ENCODE results near the gene MS4A4A. TPM values are rescaled to one million over a fixed set of nuclear protein-coding genes. Genes with fewer than 3 reads are reported as not detected.

The MS4A4A gene
- total RNA-seq, 1 donor from 2014 or later: 7.9 TPM

DNA sequence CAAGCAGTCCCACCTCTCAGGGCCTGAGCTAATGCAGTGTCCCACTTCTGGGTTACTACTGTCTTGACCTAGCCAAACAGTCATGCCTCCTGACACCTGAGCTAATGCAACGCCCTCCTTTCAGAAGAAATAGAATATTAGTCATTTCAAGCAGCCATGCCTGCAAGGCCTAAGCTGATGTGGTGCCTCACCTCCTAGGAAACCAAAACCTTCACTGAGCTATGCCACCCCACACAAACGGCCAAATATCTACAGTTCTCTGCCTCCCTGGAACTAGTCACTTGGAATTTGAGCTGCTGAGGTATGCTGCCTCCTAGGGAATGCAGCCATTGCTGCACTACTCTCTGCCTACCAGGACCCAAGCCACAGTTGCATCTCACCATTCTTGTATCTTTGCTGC, 38.3 kb downstream of the MS4A4A start:
- Histone ChIP-seq H3K4me3 (no peak overlapping the region), H3K27me3 (no peaks in the 10 kb centered on the region), H3K9me3 (peaks cover 0 to 10% of the 10 kb centered on the region in 2 donors), H3K36me3 (no peaks in the 10 kb centered on the region), H3K27ac (no peak overlapping the region), H3K4me1 (no peaks in the 10 kb centered on the region)
- TF ChIP-seq, protein P1, sequence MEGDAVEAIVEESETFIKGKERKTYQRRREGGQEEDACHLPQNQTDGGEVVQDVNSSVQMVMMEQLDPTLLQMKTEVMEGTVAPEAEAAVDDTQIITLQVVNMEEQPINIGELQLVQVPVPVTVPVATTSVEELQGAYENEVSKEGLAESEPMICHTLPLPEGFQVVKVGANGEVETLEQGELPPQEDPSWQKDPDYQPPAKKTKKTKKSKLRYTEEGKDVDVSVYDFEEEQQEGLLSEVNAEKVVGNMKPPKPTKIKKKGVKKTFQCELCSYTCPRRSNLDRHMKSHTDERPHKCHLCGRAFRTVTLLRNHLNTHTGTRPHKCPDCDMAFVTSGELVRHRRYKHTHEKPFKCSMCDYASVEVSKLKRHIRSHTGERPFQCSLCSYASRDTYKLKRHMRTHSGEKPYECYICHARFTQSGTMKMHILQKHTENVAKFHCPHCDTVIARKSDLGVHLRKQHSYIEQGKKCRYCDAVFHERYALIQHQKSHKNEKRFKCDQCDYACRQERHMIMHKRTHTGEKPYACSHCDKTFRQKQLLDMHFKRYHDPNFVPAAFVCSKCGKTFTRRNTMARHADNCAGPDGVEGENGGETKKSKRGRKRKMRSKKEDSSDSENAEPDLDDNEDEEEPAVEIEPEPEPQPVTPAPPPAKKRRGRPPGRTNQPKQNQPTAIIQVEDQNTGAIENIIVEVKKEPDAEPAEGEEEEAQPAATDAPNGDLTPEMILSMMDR (IDR thresholded peaks at IDR 0.05): no peak
- DNase-seq (ENCODE audit: low spot score in 2 of 2): no peak
- intact Hi-C loops (cut with DNase I): no loop called here

DNA sequence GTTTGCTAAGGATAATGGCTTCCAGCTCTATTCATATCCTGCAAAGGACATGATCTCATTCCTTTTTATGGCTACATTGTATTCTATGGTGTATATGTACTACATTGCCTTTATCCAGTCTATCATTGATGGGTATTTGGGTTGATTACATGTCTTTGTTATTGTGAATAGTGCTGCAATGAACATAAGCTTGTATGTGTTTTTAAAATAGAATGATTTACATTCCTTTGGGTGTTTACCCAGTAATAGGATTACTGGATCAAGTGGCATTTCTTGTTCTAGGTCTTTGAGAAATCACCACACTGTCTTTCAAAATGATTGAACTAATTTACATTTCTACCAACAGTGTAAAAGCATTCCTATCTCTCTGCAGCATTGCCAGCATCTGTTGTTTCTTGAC, 40.6 kb downstream of the MS4A4A start:
- H3K4me1 ChIP-seq: no peaks in the 10 kb centered on the region
- DNase-seq (ENCODE audit: low spot score in 2 of 2): no peak
- no peaks in the 10 kb centered on the region for H3K27me3 ChIP-seq
- H3K9me3 ChIP-seq: peaks cover 0 to 10% of the 10 kb centered on the region in 2 donors
- H3K4me3 ChIP-seq: no peak overlapping the region
- no peaks in the 10 kb centered on the region for H3K36me3 ChIP-seq
- intact Hi-C loops (cut with DNase I): no loop called here
- TF ChIP-seq, protein P1 (IDR thresholded peaks at IDR 0.05): no peak
- no peak overlapping the region for H3K27ac ChIP-seq

GRCh38 chr11:60326955-60327354, 46.5 kb downstream of the MS4A4A start, which contains the start of gene MS4A6E:
TSS of gene MS4A6E (plus strand) at chr11:60327255. CDS start at chr11:60334896, 7,641 bp downstream.
- Histone ChIP-seq H3K4me3 (no peak within 1 kb of the TSS), H3K4me1 (no peaks in the 10 kb centered on the region), H3K36me3 (no peaks in the 10 kb centered on the region), H3K27me3 (no peaks in the 10 kb centered on the region), H3K27ac (no peak within 1 kb of the TSS), H3K9me3 (peaks cover 0 to 9% of the 10 kb centered on the region in 2 donors)
- no peak for DNase-seq (ENCODE audit: low spot score in 2 of 2)
- intact Hi-C loops (cut with DNase I): no loop called here
- TF ChIP-seq, protein P1 (IDR thresholded peaks at IDR 0.05): no peak

- Histone ChIP-seq H3K4me1 (no peaks in the 10 kb centered on the region), H3K9me3 (peaks cover 0 to 9% of the 10 kb centered on the region in 2 donors), H3K4me3 (no peak overlapping the region), H3K27me3 (no peaks in the 10 kb centered on the region), H3K36me3 (no peaks in the 10 kb centered on the region), H3K27ac (no peak overlapping the region)
- intact Hi-C loops (cut with DNase I): no loop called here
- DNase-seq (ENCODE audit: low spot score in 2 of 2): no peak
- TF ChIP-seq, protein P1 (IDR thresholded peaks at IDR 0.05): no peak
These were observed 48.0 kb downstream of the MS4A4A start for GRCh38 chr11:60328460-60328859.

- intact Hi-C loops (cut with DNase I): no loop called here
- Histone ChIP-seq H3K27ac (no peak overlapping the region), H3K36me3 (no peaks in the 10 kb centered on the region), H3K9me3 (peaks cover 0 to 6% of the 10 kb centered on the region in 2 donors), H3K27me3 (no peaks in the 10 kb centered on the region), H3K4me3 (no peak overlapping the region), H3K4me1 (no peaks in the 10 kb centered on the region)
- DNase-seq (ENCODE audit: low spot score in 2 of 2): no peak
- TF ChIP-seq, protein P1 (IDR thresholded peaks at IDR 0.05): no peak
These were observed 52.4 kb downstream of the MS4A4A start for GRCh38 chr11:60332846-60333245.

Data from ascending aorta (tissue), 2 donors.